Suprapubic skin (tissue), 3 donors: ENCODE measurements around the gene SERPINB11.

ENCODE experiments used
- CTCF ChIP-seq, 2 donors: fragments of 200-600 bp in 1 of 2; fragments of 450-650 bp in 1 of 2; sonication (generic) in 1 of 2; IDR thresholded peaks; one replicate each; pipeline ENCODE4 v1.5.1; 2016 to 2019; ENCODE audit warnings: antibody characterized with exemption in 2 of 2, mild to moderate bottlenecking in 1 of 2, moderate library complexity in 1 of 2
- EP300 ChIP-seq: sonication (generic); formaldehyde crosslinking; IDR thresholded peaks from one replicate; pipeline ENCODE4 v1.6.1; 2017; ENCODE audit warnings: antibody characterized with exemption

DNA sequence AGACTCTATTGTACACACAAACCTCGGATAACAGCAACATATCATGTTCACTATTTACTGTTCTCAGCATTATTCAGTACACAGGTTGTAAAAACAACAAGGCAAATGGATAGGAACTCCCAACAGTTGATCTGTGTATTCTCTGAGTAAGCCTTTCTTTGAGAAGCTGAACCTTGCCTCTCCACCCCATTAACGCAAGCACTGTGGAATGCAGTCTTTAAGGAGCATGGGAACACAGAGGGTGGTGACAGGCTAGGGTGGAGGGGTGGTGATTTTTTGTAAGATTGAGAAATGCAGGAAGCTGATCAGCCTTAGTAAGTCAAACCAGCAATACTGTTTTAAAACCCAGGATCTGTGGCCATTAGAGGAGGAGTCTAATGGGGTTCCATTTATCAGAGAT, 19.6 kb upstream of the SERPINB11 start:
- TF ChIP-seq CTCF (IDR thresholded peaks at IDR 0.05) (no peak), EP300 (no peak)
